Epithelial cell of esophagus (primary cell): ENCODE measurements around the gene SLFNL1.

Source experiments
- DNase-seq: peaks from one replicate; pipeline ENCODE4 v3.0.0; 2010; ENCODE audit warnings: low read depth
- H3K4me3 ChIP-seq: 2 replicates; pipeline ENCODE4 v1.5.1; 2011; ENCODE audit warnings: mild to moderate bottlenecking, low read length, control low read depth
- CTCF ChIP-seq: IDR thresholded peaks from 2 replicates; pipeline ENCODE4 v1.5.1; 2011; ENCODE audit warnings: low read depth, mild to moderate bottlenecking, low read length, control low read depth, inconsistent platforms; ENCODE audit not compliant: insufficient read depth; ENCODE audit errors: missing control alignments

The SLFNL1 gene

DNA sequence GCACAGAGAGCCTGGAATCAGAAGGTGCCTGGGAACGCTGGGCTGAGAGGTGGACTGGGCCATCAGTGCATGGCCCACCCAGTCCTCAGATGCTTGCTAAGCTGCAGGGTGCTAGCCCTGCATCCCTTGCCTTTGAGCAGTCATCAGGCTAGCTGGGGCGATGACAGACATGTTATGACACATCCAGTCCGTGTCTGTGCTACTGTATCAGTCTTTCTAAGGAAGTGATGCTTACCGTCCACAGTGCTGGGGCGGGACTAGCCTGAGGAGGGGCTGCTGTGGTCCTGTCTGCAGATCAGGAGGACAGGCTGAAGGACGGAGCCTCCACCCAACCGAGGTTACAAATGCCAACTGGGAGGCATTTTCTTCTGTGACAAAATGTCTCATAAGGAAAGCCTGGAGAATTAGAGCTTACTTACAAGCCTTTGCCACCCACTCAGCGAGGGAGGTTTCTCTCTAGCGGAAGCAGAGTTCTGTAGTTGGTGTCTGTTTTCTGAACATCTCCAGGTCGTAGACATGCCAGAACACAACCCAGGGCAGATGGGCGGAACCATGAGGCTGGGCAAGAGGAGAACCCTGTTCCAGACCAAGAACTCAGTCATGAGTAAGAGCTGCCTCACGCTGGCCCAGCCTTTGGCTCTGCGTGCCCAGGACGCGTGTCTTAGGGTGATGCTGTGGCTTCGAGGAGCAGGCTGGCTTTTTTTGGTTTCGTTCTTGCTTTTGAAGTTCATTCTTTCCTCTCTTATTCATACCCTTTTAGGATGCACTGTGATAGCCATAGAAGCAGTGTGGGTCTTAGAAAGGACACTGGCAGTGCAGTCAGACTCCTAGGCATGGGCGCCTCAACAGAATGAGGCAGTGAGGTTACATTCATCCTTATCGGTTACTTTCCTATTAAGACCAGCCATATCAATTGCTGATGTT, 14.3 kb downstream of the SLFNL1 start:
- H3K4me3 ChIP-seq = peak overlapping the region; percentile 7
- no peak for TF ChIP-seq CTCF
- DNase-seq = peak; percentile 99

DNA sequence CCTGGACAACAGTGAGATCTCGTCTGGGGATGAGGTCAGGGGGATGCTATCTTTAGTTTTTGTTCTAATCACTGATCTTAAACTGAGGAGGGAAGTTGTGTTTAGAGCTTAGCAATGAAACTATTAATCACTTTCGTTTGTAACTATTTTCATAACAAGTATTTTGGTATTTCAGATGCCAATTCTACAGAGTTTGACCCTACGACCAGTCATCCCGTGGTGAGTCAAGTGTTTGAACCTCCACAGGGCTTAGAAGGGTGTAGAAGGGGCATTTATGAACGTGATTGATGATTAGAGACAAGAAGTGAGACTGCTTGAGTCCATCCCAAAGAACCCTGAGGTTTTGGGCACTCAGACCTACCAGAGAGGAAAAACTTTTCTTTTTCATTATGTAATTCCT, 15.6 kb downstream of the SLFNL1 start:
- no peak overlapping the region for H3K4me3 ChIP-seq
- no peak for TF ChIP-seq CTCF
- DNase-seq = no peak

- no peak overlapping the region for H3K4me3 ChIP-seq
- TF ChIP-seq CTCF = peak; percentile 62
- DNase-seq = peak; percentile 99
Observed at GRCh38 chr1:41003640-41004220, 17.8 kb downstream of the SLFNL1 start.

DNA sequence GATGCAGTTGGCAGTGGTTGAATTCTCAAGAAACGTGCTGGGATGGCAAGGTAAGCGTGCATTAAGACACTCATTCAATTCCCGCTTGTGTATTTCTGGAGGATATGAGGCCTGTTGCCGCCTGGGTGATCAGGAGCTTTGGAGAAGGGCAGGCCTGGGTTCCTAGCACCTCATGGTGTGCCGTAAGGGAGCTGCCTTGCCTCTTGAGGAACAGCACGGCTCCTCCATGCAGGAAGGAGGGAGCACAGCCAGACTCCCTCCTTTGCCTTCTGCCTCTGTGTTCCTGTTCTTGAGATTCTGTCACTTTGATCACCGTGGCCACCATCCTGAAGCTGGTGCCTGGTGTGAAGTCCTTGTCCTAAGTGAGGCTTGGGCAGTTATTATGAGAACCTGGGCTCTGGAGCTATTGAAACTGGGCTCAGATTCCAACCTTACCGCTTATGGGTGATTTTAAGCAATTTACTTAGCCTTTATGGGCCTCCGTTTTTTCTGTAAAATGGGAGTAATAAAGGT, 18.3 kb downstream of the SLFNL1 start:
- H3K4me3 ChIP-seq = no peak overlapping the region
- DNase-seq = no peak
- no peak for TF ChIP-seq CTCF

DNA sequence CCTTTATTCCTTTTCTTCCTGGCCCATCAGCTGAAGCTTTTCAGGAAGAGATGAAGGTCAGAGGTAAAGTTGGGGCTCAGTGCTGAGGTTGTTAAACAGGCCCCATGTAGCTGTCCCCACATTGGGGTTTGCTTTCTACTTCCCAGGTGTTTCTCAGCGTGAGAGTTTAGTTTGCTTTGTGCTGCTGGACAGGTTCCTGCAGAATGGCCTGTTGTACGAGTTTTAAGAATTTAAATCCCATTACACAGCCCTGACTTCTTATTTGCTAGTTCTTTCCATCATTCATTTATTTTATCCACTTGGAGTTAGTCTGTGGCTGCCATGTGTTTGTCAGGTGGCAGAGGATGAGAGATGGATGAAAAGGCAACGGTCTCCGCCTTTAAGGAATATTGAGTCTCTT, 22.9 kb downstream of the SLFNL1 start:
- no peak overlapping the region for H3K4me3 ChIP-seq
- no peak for TF ChIP-seq CTCF
- no peak for DNase-seq

- no peak for DNase-seq
- no peak for TF ChIP-seq CTCF
- H3K4me3 ChIP-seq = no peak overlapping the region
Observed at GRCh38 chr1:40997096-40997495, 24.4 kb downstream of the SLFNL1 start.
